ENCODE measurements around the gene EEFSEC.

EEFSEC gene

DNA sequence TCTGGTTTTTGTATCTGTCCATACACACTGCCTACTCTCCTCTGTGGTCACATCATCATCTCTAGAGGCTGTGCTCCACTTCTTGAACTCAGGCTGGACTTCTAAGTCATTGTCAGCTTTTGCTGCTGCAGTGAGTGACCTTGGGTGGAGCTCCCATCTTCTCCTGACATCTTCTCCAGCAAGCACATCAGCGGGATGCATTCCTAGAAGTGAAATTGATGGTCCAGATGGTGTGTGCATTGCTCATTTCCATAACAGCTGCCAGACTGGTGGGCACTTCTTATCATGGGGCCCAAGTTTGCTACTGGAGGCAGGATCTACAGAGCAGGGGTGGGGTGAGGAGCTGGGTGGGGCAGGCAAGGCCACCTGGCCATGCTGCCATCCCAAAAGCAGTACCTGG lies 203.5 kb downstream of the EEFSEC start:
- DNase-seq, result no peak

- no peak for DNase-seq
Observed at GRCh38 chr3:128357538-128357937, 204.3 kb downstream of the EEFSEC start.

DNA sequence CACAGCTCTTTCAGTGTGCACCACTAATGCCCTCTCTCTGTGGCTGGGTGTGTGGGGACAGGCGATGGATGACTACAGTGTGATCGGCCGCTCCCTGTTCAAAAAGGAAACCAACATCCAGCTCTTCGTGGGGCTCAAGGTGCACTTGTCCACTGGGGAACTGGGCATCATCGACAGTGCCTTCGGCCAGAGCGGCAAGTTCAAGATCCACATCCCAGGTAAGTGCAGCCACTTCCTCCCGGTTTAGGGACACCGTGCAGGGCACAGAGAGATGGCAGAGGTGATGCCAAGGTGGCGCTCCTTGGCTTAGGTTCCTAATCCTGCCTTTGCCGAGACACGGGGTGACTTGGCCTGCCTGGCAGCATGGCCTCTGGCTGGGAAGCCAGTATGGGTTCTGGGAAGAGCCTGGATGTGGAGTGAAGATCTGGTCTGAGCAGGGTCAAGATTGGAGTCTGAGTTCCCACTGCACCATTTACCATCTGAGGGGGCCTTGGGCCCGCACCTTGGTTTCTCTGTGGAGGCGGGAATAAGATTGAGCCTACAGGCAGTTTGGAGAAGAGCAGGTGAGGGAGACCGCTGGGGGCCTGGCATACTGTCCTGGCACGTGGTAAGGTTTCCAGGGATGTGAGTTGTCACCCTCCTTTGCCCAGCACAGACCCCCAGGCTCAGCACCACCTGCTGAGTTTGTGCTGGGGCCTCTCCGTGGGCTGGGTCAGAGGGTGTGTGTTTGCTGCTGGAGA lies 205.0 kb downstream of the EEFSEC start:
- no peak for DNase-seq

- no peak for DNase-seq
Observed at GRCh38 chr3:128359060-128359664, 205.9 kb downstream of the EEFSEC start.

DNA sequence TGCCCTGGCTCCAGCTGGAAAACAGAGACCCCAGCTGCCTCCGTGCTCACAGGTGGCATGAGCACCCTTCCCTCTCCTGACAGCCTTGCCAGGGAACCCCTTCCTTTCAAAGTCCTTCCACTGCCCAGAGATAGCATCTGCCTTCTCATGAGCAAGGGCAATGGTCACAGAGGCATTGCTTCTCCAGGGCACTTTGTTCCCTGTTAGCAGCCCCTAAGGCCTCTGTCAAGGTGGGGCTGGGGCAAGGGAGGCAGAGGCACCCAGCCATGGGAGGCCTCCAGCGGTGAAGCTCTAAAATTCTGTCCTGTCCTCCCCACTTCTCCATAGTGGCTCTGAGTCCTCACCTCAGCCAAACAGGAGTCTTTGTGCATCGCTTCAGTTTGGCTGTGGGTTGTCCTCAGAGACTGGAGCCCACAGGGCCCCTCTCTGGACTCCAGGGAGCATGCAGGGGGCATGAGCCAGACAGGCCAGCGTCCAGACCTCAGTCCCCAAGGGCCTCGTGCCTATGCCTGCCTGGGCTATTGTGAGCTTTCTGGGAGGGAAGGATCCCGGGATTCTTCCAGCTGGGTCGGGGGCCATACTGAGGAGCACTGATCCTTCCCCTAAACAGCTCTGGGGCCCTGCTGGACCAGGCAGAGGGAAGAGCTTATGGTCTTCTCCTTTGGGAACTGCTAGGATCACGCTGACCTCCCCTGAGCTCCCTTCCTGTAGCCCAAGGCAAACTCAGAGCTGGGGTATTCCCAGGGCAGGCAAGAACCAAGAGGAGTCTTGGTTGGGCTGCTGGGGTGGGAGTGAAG lies 206.8 kb downstream of the EEFSEC start:
- DNase-seq, result no peak

- DNase-seq, result no peak
Observed at GRCh38 chr3:128360705-128361271, 207.5 kb downstream of the EEFSEC start.

DNA sequence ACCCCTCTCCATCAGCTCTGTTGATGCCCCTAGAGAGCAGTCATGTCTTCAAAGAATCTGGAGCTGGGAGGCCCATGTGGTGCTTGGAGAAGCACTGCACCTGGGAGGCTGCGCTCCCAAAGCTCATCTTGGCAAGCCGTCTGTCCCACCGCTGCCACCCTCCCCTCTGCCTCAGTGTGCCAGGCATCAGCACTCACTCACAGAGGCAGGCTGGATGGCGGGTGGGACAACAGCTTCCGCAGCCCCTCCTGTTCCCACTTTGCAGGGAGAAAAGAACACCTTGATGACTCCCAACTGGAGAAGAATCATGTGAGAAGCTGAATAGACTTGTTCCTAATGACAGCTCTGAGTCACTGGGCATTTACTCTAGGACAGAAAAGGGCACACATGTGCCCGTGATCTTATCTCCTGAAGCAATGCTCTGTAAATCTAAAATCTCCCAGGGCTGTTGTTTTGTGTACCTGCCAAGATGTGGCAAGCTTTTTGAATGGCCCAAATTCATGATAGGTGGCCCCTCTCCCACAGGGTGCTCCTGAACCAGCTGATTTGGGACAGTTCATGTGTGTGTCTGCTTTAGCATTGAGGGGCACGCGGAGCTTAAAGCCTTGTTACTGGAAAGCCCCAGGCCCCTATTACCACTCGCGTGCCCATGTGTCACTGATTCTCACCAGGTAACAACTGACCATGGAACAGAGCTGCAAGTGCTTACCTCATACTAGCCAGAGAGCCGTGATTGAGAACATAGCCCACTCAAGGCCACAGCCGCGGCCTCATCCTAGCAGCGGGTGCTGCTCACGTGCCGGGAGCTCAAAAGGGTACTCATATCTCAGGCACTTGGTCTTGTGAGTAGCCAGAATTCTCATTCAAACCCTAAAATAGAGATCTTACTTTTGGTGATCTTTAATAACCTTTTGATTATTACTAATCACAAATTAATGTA lies 209.0 kb downstream of the EEFSEC start:
- DNase-seq, result no peak

GRCh38 chr3:128364291-128364690 lies 211.0 kb downstream of the EEFSEC start:
- no peak for DNase-seq

GRCh38 chr3:128364808-128365360 lies 211.6 kb downstream of the EEFSEC start:
- DNase-seq, result no peak

DNA sequence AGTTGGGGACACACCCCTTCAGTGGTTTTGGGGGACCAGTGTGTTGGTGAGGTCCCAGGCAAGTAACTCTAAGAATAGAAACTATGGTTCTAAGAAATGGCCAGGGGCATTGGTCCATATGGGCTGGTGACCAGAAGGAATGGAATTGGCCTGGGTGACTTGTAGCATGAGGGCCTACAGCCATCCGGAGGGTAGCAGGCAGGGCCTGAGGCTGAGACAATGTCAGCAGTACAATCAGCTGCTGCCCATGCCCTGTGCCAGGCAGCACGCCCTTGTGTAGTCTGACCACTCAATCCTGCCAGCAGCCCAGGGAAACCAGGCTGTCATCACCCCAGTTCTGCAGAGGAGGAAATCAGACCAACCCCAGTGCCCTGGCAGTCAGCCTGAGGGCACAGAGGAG lies 212.9 kb downstream of the EEFSEC start:
- no peak for DNase-seq

DNA sequence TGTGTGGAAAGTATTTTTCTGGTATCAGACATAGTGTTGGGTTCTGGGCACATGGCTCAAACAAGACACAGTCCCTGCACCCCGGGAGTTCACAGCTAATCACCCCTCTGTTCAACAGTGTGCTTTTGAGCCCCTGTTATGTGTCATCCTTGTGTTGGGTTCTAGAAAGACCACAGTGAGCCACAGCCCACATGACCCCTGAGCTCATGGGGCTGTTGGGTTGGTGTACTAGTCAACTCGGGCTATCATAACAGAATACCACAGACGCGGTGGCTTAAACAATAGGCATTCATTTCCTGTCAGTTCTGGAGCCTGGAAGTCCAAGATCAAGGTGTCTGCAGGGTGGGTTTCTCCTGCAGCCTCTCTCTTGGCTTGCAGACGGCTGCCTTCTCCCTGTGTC lies 213.4 kb downstream of the EEFSEC start:
- no peak for DNase-seq

GRCh38 chr3:128367221-128367620 lies 213.9 kb downstream of the EEFSEC start:
- no peak for DNase-seq

DNA sequence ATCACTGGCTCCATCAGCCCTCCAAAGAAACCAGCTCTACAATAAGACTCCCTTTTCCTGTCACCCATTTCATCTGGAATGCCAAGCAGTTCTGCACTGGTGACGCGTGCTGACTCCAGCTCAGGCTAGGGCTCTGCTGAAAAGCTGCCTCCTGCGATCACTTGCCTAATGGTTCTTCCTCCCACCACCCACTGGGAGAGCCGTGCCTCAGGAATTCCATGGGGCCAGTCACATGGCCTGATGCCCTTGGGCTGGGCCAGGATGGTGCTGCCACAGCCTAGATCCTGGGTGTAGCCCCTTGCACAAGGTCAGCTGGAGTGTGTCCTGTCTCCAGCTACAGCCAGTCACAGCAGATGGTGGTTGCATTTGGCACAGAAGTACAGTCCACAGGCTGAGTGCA lies 214.5 kb downstream of the EEFSEC start:
- no peak for DNase-seq

DNA sequence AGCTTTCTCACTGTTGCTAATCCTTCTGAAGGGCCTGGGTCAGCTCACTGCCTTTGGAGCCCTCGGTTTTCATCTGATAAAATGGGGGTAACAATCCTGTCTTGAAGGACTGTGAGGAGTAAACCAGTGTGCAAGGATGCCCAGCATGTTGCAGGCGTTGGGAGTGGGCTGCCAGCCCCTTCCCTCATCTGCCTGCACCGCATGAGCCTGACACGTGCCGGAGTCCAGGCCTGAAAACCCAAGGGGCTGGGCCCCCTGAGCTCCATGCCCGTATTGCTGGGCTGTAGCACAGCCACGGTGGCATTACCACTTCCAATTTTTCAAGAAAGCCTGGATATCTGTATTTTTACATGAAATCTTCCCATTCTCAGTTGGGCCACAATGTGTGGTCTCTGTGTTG lies 215.3 kb downstream of the EEFSEC start:
- DNase-seq, result no peak

DNA sequence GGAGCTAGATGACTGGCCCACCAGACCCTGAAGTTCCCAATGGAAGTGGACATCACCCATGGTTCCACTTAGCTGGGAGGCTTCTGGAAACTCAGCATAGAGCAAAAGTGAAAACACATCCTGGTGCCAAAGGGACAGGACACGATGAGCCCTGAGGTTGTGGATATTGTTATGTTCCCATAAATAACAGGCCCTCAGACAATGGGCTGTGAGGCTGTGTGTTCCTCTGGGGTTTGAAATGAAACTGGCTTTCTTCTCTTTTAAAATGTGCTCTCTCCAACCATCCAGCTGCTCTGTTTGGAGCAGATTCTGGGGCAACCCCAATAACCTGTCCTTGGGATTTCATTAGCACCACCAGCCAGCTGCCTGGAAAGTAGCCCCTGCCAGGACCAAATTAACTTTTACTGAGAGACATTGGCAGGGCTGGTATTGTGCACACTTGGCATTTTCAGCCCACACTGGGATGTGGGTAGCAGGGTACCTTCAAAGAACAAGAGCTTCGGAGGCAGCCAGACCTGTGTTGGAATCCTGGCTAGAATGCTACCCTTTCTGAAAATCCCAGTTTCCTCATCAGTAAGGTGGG lies 215.9 kb downstream of the EEFSEC start:
- no peak for DNase-seq

- no peak for DNase-seq
Observed at GRCh38 chr3:128369881-128370642, 216.8 kb downstream of the EEFSEC start.

- DNase-seq, result no peak
Observed at GRCh38 chr3:128372281-128372680, 219.0 kb downstream of the EEFSEC start.

GRCh38 chr3:128372707-128373533 lies 219.6 kb downstream of the EEFSEC start:
- DNase-seq, result no peak

DNA sequence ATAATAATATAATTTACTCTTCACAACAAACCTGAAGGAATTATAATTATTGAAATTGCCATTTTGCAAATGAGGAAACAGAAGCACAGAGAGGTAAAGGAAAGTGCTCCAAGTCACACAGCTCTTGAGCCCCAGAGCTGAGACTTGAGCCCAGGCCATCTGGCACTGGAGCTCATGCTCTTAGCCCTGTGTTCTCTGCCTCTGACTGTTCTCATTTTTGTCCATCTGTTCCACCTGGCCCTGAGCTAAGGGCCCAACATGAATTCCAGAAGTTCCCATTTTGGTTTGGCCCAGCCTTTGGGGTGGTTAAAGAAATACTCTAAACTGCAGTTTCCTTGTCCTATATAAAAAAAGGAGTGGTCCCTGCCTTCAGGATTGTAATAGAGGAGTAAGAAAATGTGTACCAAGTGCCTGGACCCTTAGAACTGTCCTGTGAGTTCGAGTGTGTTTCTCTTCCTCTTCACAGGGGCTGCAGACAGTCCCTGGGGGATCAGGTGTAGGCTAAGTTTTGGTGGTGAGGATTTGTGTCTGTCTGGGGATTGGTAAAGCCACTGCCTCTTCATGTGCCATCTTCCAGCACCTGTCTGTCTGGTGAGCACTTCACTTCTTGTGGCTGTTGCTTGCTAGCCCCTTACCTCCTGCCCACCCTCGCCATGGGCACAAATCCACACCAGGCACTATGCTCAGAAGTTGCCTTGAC lies 221.6 kb downstream of the EEFSEC start:
- DNase-seq, result no peak
